ENCODE measurements around the gene PITPNB.

Gene PITPNB

DNA sequence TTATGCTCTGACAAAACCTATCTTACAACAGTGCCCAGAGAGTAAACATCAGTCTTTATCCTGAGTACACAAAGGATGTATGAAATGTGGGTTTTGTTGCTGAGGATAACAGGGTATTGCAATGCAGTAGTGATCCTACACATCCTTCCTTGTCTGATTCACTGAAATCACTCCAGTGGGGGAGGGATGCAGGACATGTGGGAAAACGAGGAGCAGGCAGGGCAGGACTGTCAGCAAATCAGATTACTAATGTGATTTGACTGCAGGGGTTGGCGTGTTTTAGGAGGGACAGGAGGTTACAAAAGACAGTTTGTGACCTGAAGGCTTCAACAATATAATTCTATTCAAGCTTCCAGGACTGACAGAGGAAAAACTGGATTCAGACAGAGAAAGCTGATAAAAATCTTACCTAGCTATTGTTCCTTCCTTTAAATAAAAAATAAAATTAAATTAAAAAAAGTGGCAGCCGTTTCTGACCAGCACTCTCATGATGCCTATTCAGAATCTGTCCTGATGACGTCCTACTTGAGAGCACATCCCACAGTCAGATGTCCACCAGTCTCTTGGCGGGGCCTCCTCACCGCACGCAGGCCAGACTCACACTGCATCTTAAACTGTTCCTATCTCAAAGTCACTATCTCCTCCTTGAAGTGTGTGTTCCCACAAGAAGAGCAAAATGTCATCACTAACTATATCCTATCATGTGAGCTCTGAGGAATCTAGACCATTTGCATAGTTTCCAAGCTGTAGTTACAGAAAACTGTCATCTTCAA is 66.9 kb downstream of the PITPNB start:
- DNase-seq = no peak

DNA sequence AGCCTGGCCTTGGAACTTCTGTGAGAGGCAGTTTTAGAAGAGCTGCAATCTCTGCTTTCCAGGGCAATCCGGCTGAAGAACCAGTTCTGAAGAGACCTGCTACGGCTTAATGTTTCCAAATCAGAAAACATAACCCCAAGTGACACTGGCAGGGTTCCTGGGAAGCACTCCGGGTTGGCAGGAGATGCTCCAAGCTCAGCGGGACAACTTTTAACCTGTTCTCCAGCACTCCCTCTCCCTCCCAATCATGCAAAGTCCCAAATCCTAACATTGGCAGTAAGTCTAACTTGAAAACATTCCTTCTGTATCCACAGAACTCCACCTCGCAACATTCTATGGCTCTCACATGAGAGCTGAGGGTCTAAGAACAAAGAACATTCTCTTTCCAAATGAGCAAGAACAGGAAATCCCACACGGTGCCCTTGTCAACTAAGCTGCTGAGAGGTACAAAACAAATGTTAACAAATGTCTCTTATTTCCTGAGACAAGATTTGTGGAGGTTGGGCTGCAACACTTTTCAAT is 69.0 kb downstream of the PITPNB start:
- DNase-seq = no peak

DNA sequence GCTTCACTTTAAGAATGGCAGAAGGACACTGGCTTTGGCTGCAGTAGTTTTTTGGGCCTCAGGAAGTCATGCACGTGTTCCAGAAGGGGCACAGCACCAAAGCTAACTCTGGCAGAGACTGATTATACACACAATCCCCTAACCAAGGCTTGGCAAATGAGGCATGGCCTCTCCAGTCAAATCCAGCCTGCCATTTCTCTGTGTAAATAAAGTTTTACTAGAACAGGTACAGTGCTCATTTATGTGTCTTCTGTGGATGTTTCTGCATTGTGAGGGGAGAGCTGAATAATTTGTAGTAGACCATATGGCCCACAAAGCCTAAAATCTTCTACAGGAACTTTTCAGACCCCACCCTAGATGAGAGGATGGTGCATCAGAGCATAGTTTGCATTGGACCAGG is 71.1 kb downstream of the PITPNB start:
- no peak for DNase-seq

DNA sequence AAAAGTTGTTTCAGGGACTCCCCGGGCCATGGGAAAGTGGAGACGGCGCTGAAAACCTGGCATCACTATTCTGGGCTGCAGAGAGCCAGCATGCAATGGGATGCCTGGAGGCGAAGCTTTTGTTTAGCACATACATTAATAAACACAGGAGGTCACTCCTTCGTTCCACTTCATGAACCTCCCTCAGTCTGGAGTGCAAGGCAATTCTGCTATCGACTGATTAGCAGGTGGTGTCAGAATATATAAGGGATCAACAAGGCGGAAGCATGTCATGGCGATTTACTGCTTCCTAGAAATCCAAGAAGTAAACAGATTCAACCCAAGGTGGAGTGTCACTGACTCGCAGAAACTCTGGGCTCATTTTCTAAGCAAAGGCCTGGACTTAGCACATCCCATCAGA is 72.1 kb downstream of the PITPNB start:
- DNase-seq = no peak

DNA sequence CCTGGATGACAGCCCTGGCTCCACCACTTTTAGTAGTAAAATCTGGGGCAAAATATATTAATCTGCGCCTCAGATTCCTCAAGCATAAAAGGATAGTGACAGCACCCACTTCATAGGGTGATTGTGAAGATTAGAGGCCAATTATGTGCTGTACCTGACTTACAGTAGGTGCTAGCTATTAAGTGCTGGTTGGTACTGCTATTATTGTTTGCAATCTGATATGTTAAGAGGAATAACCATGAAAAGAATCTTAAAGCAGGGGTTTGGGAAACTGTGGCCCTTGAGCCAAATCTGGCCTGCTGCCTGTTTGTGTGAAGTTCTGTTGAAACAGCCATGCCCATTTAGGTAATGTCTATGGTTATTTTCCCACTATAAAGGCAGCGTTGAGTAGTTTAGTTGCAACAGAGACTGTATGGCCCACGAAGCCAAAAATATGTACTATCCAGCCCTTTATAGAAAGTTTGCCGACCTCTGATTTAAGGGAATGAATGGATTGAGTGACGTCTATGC is 72.8 kb downstream of the PITPNB start:
- DNase-seq = no peak

DNA sequence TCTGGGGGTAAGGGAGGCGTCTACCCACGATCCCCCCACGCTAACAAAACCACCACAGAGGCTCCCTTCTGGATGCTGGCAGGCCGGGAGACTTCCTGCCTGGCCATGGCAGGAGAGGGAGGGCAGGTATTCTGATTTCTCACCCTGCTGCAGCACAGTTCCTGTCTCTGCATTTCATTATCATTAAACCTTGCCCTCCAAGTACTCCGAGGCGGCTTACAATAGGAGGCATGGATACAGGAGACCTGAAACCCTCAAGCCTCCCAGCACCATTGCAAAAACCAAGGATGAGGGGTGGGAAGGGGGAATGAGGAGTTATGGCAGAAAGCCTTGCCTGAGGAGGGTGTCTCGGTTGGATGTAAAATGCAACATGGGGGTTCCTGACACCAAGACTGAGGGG is 73.4 kb downstream of the PITPNB start:
- no peak for DNase-seq

DNA sequence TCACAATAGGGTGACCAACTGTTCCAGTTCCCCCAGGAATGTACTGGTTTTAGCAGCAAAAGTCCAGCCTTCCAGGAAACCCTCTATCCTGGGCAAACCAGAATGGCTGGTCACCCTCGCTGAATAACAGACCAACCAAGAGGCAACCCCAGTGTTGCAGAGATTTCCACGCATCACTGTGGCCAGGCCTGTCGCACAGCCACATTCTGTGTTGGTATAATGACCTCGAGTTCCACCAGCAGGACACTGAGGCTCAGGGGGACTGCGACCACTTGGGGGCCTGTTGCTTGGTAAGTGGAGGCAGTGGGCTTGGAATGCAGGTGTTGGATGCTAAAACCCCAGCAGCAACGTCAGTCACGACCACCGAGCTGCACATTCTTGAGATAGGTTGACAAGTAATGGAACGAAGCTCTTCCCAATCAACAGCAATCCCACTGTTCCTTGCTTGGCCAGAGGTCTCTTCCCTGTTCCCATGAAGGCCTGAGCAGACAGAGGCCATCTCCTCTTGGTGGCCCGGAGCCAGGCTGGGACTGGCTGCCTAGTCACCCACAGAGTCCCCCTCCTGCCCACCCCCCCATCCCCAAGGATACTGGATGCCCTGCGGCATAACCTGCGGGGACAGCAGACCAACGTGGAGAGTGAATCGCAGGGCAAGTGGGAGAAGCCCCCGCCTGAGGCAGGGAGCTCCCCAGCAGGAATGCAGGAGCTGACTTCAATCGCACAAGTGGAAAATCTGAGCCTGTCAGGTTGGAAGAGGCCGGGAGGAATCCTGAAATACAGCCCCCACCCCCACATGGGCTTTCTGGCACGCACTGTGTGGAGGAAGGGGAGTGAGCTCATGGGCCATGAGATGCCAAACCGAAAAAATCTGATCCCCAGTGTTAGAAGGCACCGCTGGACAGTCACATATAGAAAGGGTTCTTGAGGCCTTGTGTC is 74.1 kb downstream of the PITPNB start:
- DNase-seq = no peak

DNA sequence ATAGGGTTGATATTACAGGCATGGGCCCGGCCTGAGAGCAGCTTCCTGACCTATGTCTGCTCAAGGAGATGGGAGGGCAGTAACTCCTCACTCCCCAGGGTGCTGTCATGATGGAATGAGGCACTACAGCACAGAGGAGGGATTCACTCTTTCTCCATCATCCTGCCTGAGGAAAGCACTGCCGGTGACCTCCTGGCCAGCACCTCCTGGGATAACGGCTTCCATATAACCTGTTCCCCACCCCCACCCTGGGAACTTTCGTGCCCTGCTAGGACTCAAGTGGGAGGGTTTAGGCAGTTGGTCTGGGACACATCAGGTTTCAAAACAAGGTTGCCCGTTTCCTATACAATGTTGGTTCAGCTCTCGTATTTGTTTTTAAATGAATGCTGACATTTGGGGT is 74.8 kb downstream of the PITPNB start:
- no peak for DNase-seq

DNA sequence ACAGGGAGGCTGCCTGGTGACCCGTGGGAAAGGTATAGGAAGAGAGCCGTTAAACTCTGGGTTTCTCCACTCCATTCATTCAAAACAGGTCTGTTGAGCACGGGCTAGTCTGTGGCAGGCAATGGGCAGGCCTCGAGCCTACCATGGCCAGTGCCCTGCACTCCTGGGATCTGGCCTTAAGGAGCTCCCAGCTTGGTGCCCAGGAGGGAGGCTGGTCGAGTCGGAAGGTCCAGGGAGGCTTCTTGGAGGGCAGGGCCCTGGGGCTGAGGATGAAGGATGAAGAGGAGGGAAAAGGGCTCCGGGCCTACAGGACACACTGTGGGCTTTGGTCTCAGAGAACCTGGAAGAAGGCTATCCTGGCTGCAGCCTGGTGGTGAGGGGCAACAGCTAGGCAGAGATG is 75.6 kb downstream of the PITPNB start:
- DNase-seq = no peak

DNA sequence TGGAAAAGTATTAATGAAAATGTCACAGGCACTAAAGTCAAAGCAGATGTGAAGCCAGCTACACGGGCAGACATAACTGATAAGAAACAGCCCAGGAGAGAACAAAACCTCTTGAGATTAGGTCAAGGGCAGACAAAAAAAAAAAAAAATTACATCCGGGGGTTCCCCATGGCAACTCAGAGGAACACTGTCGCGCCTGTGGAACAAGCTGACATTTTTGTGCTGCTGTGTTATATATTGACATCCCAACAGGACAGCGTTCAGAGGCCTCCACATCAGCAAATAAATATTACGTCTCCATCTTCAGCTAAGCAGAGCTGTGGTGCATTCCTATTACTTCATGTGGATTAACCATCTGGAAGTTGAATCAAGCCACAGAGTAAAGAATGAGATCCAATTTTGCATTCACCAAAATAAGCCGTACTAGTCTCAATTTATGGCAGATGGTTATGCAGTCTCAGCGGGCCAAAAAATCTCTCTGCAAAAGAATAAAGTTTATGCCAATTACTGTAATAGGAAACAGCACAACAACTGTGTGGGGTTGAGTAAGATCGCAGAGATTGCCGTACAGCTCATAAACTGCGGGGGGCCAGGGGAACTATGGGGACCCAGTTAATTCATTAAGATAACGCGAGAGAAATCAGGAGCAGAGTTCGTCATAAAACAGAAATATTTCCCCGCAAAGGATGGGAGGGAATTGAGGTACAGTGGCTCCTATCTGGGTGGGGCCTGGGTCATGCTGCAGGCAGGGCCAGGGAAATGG is 76.2 kb downstream of the PITPNB start:
- no peak for DNase-seq

DNA sequence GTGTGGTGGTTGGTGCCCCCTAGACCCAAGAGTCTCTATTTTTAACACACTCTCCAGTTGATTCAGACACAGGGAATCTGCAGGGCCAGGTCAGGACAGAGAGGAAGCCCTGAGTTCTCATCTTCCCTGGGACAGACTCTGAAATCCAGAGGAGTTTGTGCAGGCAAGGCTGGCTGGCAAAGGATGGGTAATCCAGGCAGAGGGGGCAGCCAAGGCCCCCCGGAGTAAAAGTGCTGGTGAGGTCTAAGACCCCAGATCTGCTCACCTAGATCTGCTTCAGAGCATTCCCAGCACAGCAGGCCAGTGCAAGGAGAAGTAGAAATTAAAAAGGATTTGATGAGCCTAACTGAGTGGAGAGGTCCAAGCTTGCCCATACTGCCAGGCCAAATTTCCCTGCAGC is 76.9 kb downstream of the PITPNB start:
- DNase-seq = no peak

DNA sequence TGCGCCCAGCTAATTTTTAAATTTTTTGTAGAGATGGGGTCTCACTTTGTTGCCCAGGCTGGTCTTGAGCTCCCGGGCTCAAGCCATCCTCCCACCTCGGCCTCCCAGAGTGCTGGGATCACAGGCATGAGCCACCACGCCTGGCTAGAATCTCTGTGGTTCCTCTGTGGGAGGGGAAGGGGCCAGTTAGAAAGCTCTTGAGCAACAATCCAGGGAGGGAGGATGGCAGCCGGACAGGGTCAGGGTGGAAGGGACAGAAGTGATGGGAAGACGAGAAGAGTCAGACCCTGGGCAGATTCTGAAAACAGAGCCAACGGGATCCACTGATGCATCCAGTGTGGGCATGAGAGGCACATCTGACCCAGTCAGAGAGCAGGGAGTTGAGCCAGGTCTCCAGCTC is 78.6 kb downstream of the PITPNB start:
- no peak for DNase-seq

DNA sequence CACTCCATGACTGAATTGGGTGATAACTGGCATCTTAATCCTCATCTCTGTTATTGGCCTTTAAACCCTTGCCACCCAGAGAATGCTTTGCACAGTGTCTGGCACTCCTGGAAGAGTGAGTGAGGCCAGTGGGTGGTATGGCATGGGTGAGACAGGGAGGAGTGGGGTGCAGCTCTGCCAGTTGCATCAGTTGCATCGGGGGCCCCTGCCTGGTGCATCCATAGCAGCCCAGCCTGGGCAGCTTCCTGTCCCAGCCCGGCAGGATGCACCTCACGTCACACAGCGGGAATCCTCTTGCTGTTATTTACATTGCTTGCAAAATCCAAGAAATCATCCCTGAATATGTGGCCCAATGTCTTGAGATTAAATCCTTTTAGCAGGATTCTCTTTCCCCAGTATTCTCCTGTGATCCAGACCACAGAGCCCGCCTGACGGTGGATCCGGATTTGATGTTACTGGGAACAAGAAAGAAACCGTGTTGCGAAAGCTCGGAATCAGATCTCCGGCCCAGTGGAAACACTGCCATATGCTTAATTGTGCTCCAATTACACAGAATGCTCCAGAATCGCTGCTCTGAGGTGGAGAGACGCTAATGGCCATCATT is 79.9 kb downstream of the PITPNB start:
- no peak for DNase-seq

DNA sequence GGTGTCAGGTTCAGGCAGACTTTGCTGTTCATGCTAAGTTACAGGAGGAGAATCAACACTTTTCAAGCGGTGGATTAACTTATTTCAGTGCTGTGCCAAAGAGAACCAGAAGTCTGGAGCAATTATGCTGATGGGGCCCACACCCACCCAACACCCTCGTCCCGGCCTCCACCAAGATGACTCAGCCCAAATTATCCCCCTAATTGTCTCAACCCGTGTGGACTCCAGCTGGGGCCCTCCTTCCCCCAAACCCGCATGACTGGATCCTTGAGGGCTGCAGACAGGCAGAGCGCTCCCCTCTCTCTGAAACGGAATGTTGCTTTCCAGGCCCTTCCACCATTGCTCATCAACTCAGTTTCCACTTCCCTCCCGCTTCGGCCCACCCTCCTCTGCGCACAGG is 82.9 kb downstream of the PITPNB start:
- no peak for DNase-seq

DNA sequence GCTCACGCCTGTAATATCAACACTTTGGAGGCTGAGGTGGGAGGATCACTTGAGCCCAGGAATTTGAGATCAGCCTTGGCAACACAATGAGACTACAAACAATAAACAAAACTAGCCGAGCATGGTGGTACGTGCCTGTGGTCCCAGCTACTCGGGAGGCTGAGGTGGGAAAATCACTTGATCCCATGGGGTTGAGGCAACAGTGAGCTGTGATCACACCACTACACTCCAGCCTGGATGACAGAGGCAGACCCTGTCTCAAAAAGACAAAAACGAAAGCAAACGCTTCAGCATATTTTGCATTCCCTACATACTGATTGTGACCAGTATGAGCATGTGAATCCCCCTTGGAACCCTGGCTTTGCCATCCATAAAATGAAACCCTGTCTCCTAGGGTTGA is 83.6 kb downstream of the PITPNB start:
- DNase-seq = no peak

DNA sequence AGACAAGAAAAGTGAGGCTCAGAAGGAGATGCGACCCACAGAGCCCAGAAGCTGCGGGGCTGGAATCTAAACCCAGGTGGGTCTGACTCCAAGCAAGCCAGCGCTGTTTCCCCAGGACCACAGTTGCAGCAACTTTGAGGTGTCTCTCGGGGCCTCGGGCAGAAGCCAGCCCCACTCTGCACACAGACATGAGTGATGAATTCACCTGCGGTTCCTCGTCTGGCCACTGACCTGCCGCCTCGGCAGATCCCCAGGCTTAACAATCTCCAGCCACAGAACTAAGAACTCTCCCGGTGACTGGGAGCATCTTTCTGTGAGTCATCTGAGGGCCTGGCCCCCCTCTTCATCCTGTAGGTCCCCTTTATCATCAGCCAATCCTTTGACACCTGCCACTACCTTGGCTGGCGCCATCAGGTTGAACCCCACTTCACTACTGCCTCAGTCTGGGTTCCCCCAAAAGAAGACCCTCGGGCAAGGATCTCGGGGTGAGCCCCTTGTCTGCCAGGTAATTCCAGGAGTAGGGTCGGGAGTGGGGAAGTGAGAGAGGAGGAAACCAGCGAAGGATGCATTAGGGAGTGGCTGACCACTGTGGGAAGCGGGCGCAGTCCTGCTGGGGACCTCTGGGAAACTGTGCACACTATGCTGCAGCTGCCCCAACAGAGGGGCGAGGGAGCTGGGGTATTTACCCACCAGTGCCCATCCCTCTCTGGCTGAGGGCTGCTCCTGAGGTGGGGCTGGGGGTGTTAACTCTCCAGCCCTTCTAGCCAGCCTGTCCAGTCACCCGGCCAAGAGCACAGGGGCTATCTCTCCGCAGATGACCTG is 84.5 kb downstream of the PITPNB start:
- no peak for DNase-seq

DNA sequence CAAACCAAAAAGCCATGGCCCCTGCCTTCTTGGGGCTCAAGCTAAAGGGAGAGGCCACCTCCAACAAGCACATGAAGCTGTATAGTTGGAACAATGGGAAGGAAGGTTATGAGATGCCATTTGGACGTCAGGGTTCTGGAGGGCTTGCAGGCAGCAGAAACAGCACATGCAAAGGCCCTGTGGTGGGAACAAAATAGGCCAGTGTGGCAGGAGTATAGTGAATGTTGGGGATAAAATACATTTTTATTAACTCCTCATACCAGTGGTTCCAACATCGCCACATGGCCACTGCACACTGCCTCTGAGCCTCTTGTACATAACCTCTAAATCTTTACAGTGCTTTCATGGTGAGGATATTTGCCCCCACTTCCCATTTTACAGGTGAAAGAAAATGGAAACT is 85.3 kb downstream of the PITPNB start:
- no peak for DNase-seq

DNA sequence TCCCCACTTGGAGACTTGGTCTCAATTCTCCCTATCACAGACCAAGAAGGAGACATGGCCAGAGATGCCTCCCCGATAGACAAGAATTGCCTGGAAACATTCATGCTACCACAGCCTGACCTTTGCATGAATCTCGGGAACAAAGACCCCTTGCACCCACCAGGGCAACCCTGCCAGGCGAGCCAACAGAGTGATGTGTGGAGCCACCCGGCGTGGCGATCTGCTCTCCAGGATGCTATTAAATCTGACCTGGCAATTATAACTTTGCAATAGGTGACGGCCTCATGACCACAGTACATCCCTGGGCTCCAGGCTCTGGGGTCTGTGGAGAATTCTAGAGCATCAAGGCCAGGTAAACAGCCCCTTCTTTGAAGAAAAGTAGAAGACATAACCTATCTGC is 86.5 kb downstream of the PITPNB start:
- DNase-seq = no peak

DNA sequence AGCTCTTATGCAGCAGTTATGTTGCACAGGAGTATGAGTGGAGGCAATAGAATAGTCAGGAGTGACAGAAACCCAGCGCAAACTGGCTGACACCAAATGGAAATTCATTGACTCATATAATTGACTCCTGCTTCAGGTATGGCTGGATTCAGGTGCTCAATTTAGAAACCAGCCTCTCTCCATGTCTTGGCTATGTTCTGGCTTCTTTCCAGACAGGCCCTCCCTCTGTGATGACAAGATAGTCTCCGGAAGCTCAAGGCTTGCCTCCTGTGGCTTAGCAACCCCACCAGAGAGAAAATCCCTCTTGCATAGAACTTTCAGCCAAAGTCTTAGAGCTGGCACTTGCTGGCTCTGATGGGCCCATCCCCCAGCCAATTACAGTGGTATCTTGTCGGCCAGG is 89.4 kb downstream of the PITPNB start:
- no peak for DNase-seq

DNA sequence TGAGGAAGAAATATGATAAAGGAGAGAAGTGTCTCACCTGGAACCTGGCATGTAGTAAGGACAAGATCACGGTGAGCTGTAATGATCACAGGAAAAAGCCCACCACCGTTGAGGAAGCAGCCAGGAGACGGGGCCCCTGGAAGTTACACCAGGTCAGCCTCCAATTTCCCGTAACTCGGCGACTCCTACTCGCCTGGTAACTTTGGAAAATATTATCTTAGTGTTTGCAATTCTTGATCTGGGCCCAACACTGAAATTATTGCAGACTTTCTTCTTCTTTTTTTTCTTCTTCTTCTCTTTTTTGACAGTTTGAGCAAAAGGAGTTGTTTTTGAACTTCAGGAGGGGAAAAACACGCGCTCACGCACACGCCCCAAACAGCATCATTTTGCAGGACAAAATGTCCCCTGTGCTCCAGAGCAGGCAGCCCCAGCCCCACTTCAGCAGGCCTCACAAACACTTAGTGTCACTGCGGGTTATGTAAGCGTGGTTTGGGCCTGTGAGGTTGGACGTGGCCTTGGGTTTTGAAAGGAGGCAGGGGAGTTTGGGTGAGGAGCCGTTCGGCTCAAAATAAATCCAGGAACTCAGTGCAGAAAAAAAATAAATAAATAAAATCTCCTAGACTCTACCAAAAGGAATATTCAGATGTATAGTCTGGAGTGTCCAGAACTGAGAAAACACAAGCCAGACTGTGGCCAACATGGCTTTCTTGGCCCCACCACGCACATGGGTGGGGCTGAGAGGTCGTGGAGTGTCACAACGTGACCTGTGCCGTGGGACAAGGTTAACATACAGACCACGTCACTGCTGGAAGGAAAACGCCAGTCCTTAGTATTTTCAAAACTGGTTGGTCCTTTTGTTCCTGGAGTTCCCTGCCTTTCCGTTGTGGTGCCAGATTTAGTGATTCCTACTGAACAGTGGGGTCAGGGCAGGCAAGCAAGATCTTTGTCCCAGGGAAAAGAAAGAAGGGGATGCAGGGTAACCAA is 91.2 kb downstream of the PITPNB start:
- DNase-seq = no peak
